ENCODE measurements around the gene KDM4B. TPM values are rescaled to one million over a fixed set of nuclear protein-coding genes. Genes with fewer than 3 reads are reported as not detected.

Gene KDM4B
- total and polyA plus RNA-seq, 4 donors: 3.2 to 19.7 (median 12.9) TPM

- no peak for DNase-seq (ENCODE audit: low spot score)
- Histone ChIP-seq H3K4me1 (ENCODE audit: control insufficient read depth in 4 of 4, insufficient read depth in 4 of 4, low read length in 3 of 4) (peaks cover 0 to 4% (median 0%) of the 10 kb centered on the region in 4 donors), H3K9ac (ENCODE audit: low read depth in 1 of 2, low read length in 2 of 2) (no peak overlapping the region), H3K36me3 (ENCODE audit: control insufficient read depth in 4 of 4, insufficient read depth in 3 of 4, low read depth in 1 of 4, low read length in 3 of 4) (peaks cover 18 to 68% (median 35%) of the 10 kb centered on the region in 4 donors), H3K27ac (ENCODE audit: low read depth in 1 of 2, low read length in 2 of 2) (no peak overlapping the region), H3K4me3 (ENCODE audit: low read depth in 1 of 3, low read length in 3 of 3) (no peak overlapping the region), H3K9me3 (ENCODE audit: control insufficient read depth in 4 of 4, low read length in 3 of 4) (no peaks in the 10 kb centered on the region), H3K27me3 (ENCODE audit: control insufficient read depth in 4 of 4, insufficient read depth in 4 of 4, low read length in 3 of 4) (no peaks in the 10 kb centered on the region)
- WGBS: 96% methylated on average over 36 of the region's 36 CpGs
- no peak for TF ChIP-seq CTCF (IDR thresholded peaks at IDR 0.05; ENCODE audit: low read depth, low read length, missing input control)
These were observed 173.2 kb downstream of the KDM4B start for GRCh38 chr19:5141850-5142724.

DNA sequence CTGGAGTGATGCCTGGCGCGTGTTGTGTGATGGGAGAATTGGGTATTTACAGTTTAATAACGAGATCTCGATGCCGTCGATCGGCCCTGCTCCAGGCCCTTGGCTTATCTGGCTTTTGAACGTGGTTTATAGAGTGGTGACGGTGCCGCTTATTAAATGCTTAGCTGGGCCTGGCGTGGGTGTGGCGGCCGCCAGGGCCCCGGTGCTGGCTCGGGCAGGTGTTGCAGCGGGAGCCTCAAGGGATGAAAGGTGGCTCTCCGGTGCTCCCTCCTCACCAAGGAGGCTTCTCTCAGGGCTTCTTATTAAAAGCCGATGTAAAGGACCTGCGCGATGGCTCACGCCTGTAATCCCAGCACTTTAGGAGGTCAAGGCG is 173.8 kb downstream of the KDM4B start:
- TF ChIP-seq NR2F2 (IDR thresholded peaks at IDR 0.05): no peak
- no peak for TF ChIP-seq SP1 (IDR thresholded peaks at IDR 0.05)
- no peak for TF ChIP-seq HNF4G (IDR thresholded peaks at IDR 0.05)
- TF ChIP-seq TAF1 (conservative IDR thresholded peaks at IDR 0.05): no peak
- TF ChIP-seq, protein P1, sequence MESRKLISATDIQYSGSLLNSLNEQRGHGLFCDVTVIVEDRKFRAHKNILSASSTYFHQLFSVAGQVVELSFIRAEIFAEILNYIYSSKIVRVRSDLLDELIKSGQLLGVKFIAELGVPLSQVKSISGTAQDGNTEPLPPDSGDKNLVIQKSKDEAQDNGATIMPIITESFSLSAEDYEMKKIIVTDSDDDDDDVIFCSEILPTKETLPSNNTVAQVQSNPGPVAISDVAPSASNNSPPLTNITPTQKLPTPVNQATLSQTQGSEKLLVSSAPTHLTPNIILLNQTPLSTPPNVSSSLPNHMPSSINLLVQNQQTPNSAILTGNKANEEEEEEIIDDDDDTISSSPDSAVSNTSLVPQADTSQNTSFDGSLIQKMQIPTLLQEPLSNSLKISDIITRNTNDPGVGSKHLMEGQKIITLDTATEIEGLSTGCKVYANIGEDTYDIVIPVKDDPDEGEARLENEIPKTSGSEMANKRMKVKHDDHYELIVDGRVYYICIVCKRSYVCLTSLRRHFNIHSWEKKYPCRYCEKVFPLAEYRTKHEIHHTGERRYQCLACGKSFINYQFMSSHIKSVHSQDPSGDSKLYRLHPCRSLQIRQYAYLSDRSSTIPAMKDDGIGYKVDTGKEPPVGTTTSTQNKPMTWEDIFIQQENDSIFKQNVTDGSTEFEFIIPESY (IDR thresholded peaks at IDR 0.05): no peak
- TF ChIP-seq GABPA (IDR thresholded peaks at IDR 0.05 in 1 of 2, conservative IDR thresholded peaks at IDR 0.05 in 1 of 2): no peak
- TF ChIP-seq CTCF (IDR thresholded peaks at IDR 0.05; ENCODE audit: low read depth, low read length, missing input control): no peak
- TF ChIP-seq JUND (IDR thresholded peaks at IDR 0.05): no peak
- Histone ChIP-seq H3K9ac (ENCODE audit: low read depth in 1 of 2, low read length in 2 of 2) (no peak overlapping the region), H3K4me3 (ENCODE audit: low read depth in 1 of 3, low read length in 3 of 3) (no peak overlapping the region), H3K4me1 (ENCODE audit: control insufficient read depth in 4 of 4, insufficient read depth in 4 of 4, low read length in 3 of 4) (peaks cover 0 to 4% (median 0%) of the 10 kb centered on the region in 4 donors), H3K27ac (ENCODE audit: low read depth in 1 of 2, low read length in 2 of 2) (no peak overlapping the region), H3K36me3 (ENCODE audit: control insufficient read depth in 4 of 4, insufficient read depth in 3 of 4, low read depth in 1 of 4, low read length in 3 of 4) (peaks cover 15 to 64% (median 34%) of the 10 kb centered on the region in 4 donors), H3K9me3 (ENCODE audit: control insufficient read depth in 4 of 4, low read length in 3 of 4) (no peaks in the 10 kb centered on the region), H3K27me3 (ENCODE audit: control insufficient read depth in 4 of 4, insufficient read depth in 4 of 4, low read length in 3 of 4) (no peaks in the 10 kb centered on the region)
- no peak for DNase-seq (ENCODE audit: low spot score)
- 93% methylated on average over 22 of the region's 22 CpGs for WGBS
